GM12878 (cell line): ENCODE results near the gene TSPAN7. TPM values are rescaled to one million over a fixed set of nuclear protein-coding genes. Genes with fewer than 3 reads are reported as not detected.

Source experiments
- ATAC-seq: fragments of 200-7000 bp; cut with Tn5 transposase; 3 replicates; pipeline ENCODE4 v1.9.1; 2020; ENCODE audit warnings: mild to moderate bottlenecking, moderate library complexity
- BruUV-seq: library from RNA; stranded (reverse); fragments of 400-500 nt; replicated peaks from 2 replicates; lab custom pipeline; 2021; lab: Mats Ljungman, UMichigan
- CTCF ChIA-PET: fragments of 300-600 bp; sonication (Branson Sonifier 250); formaldehyde crosslinking; extraction: SDS; loops from one replicate; lab custom pipeline; 2021; ENCODE audit warnings: inconsistent platforms; lab: Yijun Ruan, JAX
- POLR2A ChIA-PET: fragments of 350-600 bp; formaldehyde crosslinking; extraction: SDS; loops from one replicate; lab custom pipeline; 2021; ENCODE audit warnings: inconsistent platforms; lab: Charles Lee
- RAD21 ChIA-PET: fragments of 300-600 bp; sonication (Branson Sonifier 250); formaldehyde crosslinking; loops from one replicate; lab custom pipeline; 2023; ENCODE audit warnings: antibody characterized with exemption; ENCODE audit not compliant: unreplicated experiment; lab: Charles Lee
- SMC1A ChIA-PET: fragments of 300-600 bp; sonication (Branson Sonifier 250); formaldehyde crosslinking; loops from one replicate; lab custom pipeline; 2023; ENCODE audit not compliant: unreplicated experiment, uncharacterized antibody; lab: Charles Lee
- DNase-seq: peaks from one replicate; pipeline ENCODE4 v3.0.0-alpha.2; 2011; ENCODE audit warnings: low read depth, low spot score
- FAIRE-seq: peaks from 3 replicates; lab custom pipeline; 2011; peaks lifted over from hg19 to GRCh38; lab: Jason Lieb, UNC
- H2AFZ ChIP-seq: 2 replicates; pipeline ENCODE4 v1.6.0; 2011; ENCODE audit warnings: low read depth, low read length, control low read depth; ENCODE audit not compliant: control insufficient read depth
- H3K27ac ChIP-seq: 2 replicates; pipeline ENCODE4 v1.5.1; 2011; ENCODE audit warnings: control low read depth; ENCODE audit not compliant: control insufficient read depth, insufficient read depth
- H3K27me3 ChIP-seq, 2 experiments: replicated peaks in 1 of 2; 2 replicates each; pipeline versions ENCODE4 v1.6.0 to v1.6.1; 2011; ENCODE audit warnings: low read length in 1 of 2; ENCODE audit not compliant: control insufficient read depth in 2 of 2, insufficient read depth in 2 of 2
- H3K36me3 ChIP-seq, 2 experiments: 2 replicates each; pipeline ENCODE4 v1.5.1; 2011; ENCODE audit warnings: low read length in 1 of 2; ENCODE audit not compliant: control insufficient read depth in 2 of 2, insufficient read depth in 2 of 2
- H3K4me1 ChIP-seq: 2 replicates; pipeline ENCODE4 v1.6.1; 2011; ENCODE audit warnings: mild to moderate bottlenecking, low read length, moderate library complexity, mixed read lengths; ENCODE audit not compliant: control insufficient read depth, insufficient read depth
- H3K4me2 ChIP-seq: 2 replicates; pipeline ENCODE4 v1.6.0; 2011; ENCODE audit warnings: control low read depth; ENCODE audit not compliant: control insufficient read depth, insufficient read depth
- H3K4me3 ChIP-seq: fragments of 200-600 bp; sonication (generic); 2 replicates; pipeline ENCODE4 v1.5.1; 2016
- H3K79me2 ChIP-seq: 2 replicates; pipeline ENCODE4 v1.6.0; 2011; ENCODE audit warnings: low read length; ENCODE audit not compliant: control insufficient read depth, insufficient read depth
- H3K9ac ChIP-seq: 2 replicates; pipeline ENCODE4 v1.8.0; 2011; ENCODE audit warnings: low read length, control low read depth, mixed read lengths; ENCODE audit not compliant: control insufficient read depth, insufficient read depth
- H3K9me3 ChIP-seq: replicated peaks from 3 replicates; pipeline ENCODE4 v1.5.1; 2011; ENCODE audit warnings: mild to moderate bottlenecking, low read length; ENCODE audit not compliant: control insufficient read depth, insufficient read depth
- H4K20me1 ChIP-seq: 2 replicates; pipeline ENCODE4 v1.6.0; 2011; ENCODE audit not compliant: control insufficient read depth, insufficient read depth
- ATF3 ChIP-seq: IDR thresholded peaks from 2 replicates; pipeline ENCODE4 v1.6.1; 2011; ENCODE audit warnings: low read depth, mild to moderate bottlenecking, low read length, moderate library complexity, borderline replicate concordance; ENCODE audit errors: extremely low read depth
- BRCA1 ChIP-seq: IDR thresholded peaks from 2 replicates; pipeline ENCODE4 v1.6.1; 2011; ENCODE audit warnings: low read depth, low read length, improper control_type of control experiment
- E2F8 ChIP-seq: fragments of 450-650 bp; IDR thresholded peaks from 2 replicates; pipeline ENCODE4 v1.6.1; 2018; ENCODE audit warnings: mild to moderate bottlenecking, low read depth, moderate library complexity; ENCODE audit not compliant: partially characterized antibody
- HDAC2 ChIP-seq: fragments of 200-600 bp; sonication (generic); IDR thresholded peaks from 2 replicates; pipeline ENCODE4 v1.6.1; 2017
- KAT2A ChIP-seq: conservative IDR thresholded peaks from 2 replicates; pipeline ENCODE4 v1.6.1; 2011; ENCODE audit warnings: low read depth, low read length; ENCODE audit not compliant: control insufficient read depth
- KLF5 ChIP-seq: fragments of 450-650 bp; IDR thresholded peaks from 2 replicates; pipeline ENCODE4 v1.6.1; 2014; ENCODE audit warnings: mild to moderate bottlenecking; ENCODE audit not compliant: partially characterized antibody
- NFXL1 ChIP-seq: fragments of 450-650 bp; IDR thresholded peaks from 2 replicates; pipeline ENCODE4 v1.6.1; 2017; ENCODE audit warnings: antibody characterized with exemption, mild to moderate bottlenecking, borderline replicate concordance
- RELA ChIP-seq: fragments of 450-650 bp; IDR thresholded peaks from 2 replicates; pipeline ENCODE4 v1.8.0; 2014; ENCODE audit warnings: borderline replicate concordance; ENCODE audit not compliant: partially characterized antibody
- SMARCA5 ChIP-seq: fragments of 450-650 bp; IDR thresholded peaks from 2 replicates; pipeline ENCODE4 v1.6.1; 2017; ENCODE audit warnings: mild to moderate bottlenecking
- SP1 ChIP-seq: IDR thresholded peaks from one replicate; pipeline ENCODE4 v1.6.1; 2011; ENCODE audit warnings: low read depth, low read length
- STAT3 ChIP-seq: IDR thresholded peaks from 2 replicates; pipeline ENCODE4 v1.6.1; 2011; ENCODE audit warnings: low read depth, low read length, improper control_type of control experiment
- WGBS: methylation state at CpG from one replicate; pipeline ENCODE4 v1.1.6; 2016; ENCODE audit warnings: low lambda C conversion rate; ENCODE audit not compliant: insufficient replicate concordance, insufficient coverage; ENCODE audit errors: missing lambda C conversion rate; 5-methylcytosine and 5-hydroxymethylcytosine counted together
- in situ Hi-C: fragments of 300-500 bp; cut with MboI; formaldehyde crosslinking; loops from 9 replicates; pipeline ENCODE4 v1.14.3; 2018; ENCODE audit warnings: mixed read lengths
- intact Hi-C: fragments of 100-400 bp; cut with micrococcal nuclease; formaldehyde crosslinking; loops from one replicate; pipeline ENCODE4 v1.14.2; 2022; ENCODE audit not compliant: unreplicated experiment
- polyA plus RNA-seq, 11 experiments: library from polyadenylated mRNA; depleted of rRNA in 4 of 11; unstranded in 6 of 11; stranded (reverse) in 5 of 11; fragments of >200 nt; fragmentation: Nextera tagmentation in 4 of 11; fragmentation: Illumina TruSeq in 1 of 11; extraction: Ambion mirVana in 4 of 11; extraction: Trizol in 1 of 11; gene quantifications; 1 replicate in 1 of 11; 2 replicates in 10 of 11; pipeline versions ENCODE4 v1.2.1 to v1.2.3, GENCODE V29; 2011 to 2016; ENCODE audit warnings: inconsistent platforms in 2 of 11, missing spikeins in 2 of 11, low read depth in 1 of 11
- small RNA-seq: library from RNA; depleted of rRNA; stranded (forward); fragments of <200 nt; gene quantifications from one replicate; pipeline ENCODE3, GENCODE V24; 2014
- total RNA-seq, 4 experiments: library from RNA; depleted of rRNA in 3 of 4; stranded (reverse); fragments of >200 nt in 3 of 4; fragmentation: Illumina TruSeq in 1 of 4; extraction: Trizol in 1 of 4; gene quantifications; 2 replicates each; pipeline versions ENCODE4 v1.2.1 to v1.2.3, GENCODE V29; 2013 to 2021

The TSPAN7 gene
- total and polyA plus RNA-seq, 10 of the 15 experiments (the other 5 are each of a cell fraction or from before 2014, with no cell fraction given), result 0.04 to 0.77 (median 0.14) TPM; not detected in 4

- H3K4me2 ChIP-seq, result no peak overlapping the region
- POLR2A ChIA-PET, result no interaction called here
- intact Hi-C loops (no loop called here), in situ Hi-C loops (no loop called here)
- H3K79me2 ChIP-seq, result no peaks in the 10 kb centered on the region
- no peak overlapping the region for H2AFZ ChIP-seq
- no TSS peak for BruUV-seq
- no peak overlapping the region for H3K27ac ChIP-seq
- CTCF ChIA-PET, result no interaction called here
- FAIRE-seq, result no peak
- SMC1A ChIA-PET, result no interaction called here
- H3K4me1 ChIP-seq, result no peaks in the 10 kb centered on the region
- H3K4me3 ChIP-seq, result no peak overlapping the region
- TF ChIP-seq ATF3, result no peak
- TF ChIP-seq SMARCA5, result no peak
- no peak for TF ChIP-seq HDAC2
- no peak for TF ChIP-seq STAT3
- TF ChIP-seq SP1, result no peak
- no peak for TF ChIP-seq RELA
- no peak for TF ChIP-seq BRCA1
- no peak for TF ChIP-seq KLF5
- TF ChIP-seq E2F8, result no peak
- TF ChIP-seq KAT2A, result no peak
- no peak for TF ChIP-seq NFXL1
- RAD21 ChIA-PET, result no interaction called here
- 0% methylated on average over 1 of the region's 1 CpG for WGBS
- no peak for DNase-seq
- peaks cover 0 to 4% of the 10 kb centered on the region in 2 experiments; a peak in 1 of 4 replicates for H3K27me3 ChIP-seq
- no peaks in the 10 kb centered on the region for H3K9me3 ChIP-seq
- H4K20me1 ChIP-seq, result no peaks in the 10 kb centered on the region
- H3K36me3 ChIP-seq, result no peaks in the 10 kb centered on the region
- no peak overlapping the region for H3K9ac ChIP-seq
- no peak for ATAC-seq
Observed at GRCh38 chrX:38732866-38733265, 171.5 kb downstream of the TSPAN7 start.

Small RNA genes lying within 50 kb of the gene (small RNA-seq; reads per million reads assigned to genes)
- gene RNU7-7P, result not detected

Other genes with a start within 250 kb of the TSPAN7 start
- gene RPGR, start 234.0 kb upstream of the TSPAN7 start, total RNA-seq (2014; rRNA removed), result 7.7 TPM in 2 replicates
- 11.1 and 11.9 TPM in 2 replicates for gene RPGR, start 234.0 kb upstream of the TSPAN7 start, total RNA-seq (2014; rRNA removed; fragmentation: Illumina TruSeq; extraction: Trizol)
- 5.5 and 6.6 TPM in 2 replicates for gene RPGR, start 234.0 kb upstream of the TSPAN7 start, total RNA-seq (2021)
- gene RPGR, start 234.0 kb upstream of the TSPAN7 start, polyA plus RNA-seq (2011; rRNA removed), result 6.6 and 9.9 TPM in 2 replicates
- gene RPGR, start 234.0 kb upstream of the TSPAN7 start, polyA plus RNA-seq (2014; fragmentation: Illumina TruSeq; extraction: Trizol), result 13.4 and 18.7 TPM in 2 replicates
- 1 to 10 TPM; 7.6 to 8.1 TPM for gene RPGR, start 234.0 kb upstream of the TSPAN7 start, polyA plus RNA-seq (2014; fragmentation: Nextera tagmentation; extraction: Ambion mirVana)
- gene RPGR, start 234.0 kb upstream of the TSPAN7 start, polyA plus RNA-seq (2014; rRNA removed), result 6.3 and 8.9 TPM in 2 replicates
- gene RPGR, start 234.0 kb upstream of the TSPAN7 start, polyA plus RNA-seq (2016; fragmentation: Nextera tagmentation; extraction: Ambion mirVana), result 1 to 10 TPM; 5.8 to 7.1 TPM
- gene OTC, start 208.9 kb upstream of the TSPAN7 start, total RNA-seq (2014; rRNA removed), result not detected in 2 replicates
- gene OTC, start 208.9 kb upstream of the TSPAN7 start, total RNA-seq (2014; rRNA removed; fragmentation: Illumina TruSeq; extraction: Trizol), result not detected in 2 replicates
- gene OTC, start 208.9 kb upstream of the TSPAN7 start, total RNA-seq (2021), result not detected in 2 replicates
- not detected in 2 replicates for gene OTC, start 208.9 kb upstream of the TSPAN7 start, polyA plus RNA-seq (2011; rRNA removed)
- not detected in 2 replicates for gene OTC, start 208.9 kb upstream of the TSPAN7 start, polyA plus RNA-seq (2014; fragmentation: Illumina TruSeq; extraction: Trizol)
- not detected for gene OTC, start 208.9 kb upstream of the TSPAN7 start, polyA plus RNA-seq (2014; fragmentation: Nextera tagmentation; extraction: Ambion mirVana)
- not detected in 2 replicates for gene OTC, start 208.9 kb upstream of the TSPAN7 start, polyA plus RNA-seq (2014; rRNA removed)
- not detected for gene OTC, start 208.9 kb upstream of the TSPAN7 start, polyA plus RNA-seq (2016; fragmentation: Nextera tagmentation; extraction: Ambion mirVana)
- 55.9 and 62.2 TPM in 2 replicates for gene MID1IP1, start 239.9 kb downstream of the TSPAN7 start, total RNA-seq (2014; rRNA removed)
- 17.7 and 18.7 TPM in 2 replicates for gene MID1IP1, start 239.9 kb downstream of the TSPAN7 start, total RNA-seq (2014; rRNA removed; fragmentation: Illumina TruSeq; extraction: Trizol)
- gene MID1IP1, start 239.9 kb downstream of the TSPAN7 start, total RNA-seq (2021), result 55.8 and 57.6 TPM in 2 replicates
- 28.8 and 41.6 TPM in 2 replicates for gene MID1IP1, start 239.9 kb downstream of the TSPAN7 start, polyA plus RNA-seq (2011; rRNA removed)
- gene MID1IP1, start 239.9 kb downstream of the TSPAN7 start, polyA plus RNA-seq (2014; fragmentation: Illumina TruSeq; extraction: Trizol), result 6.7 and 10.6 TPM in 2 replicates
- 1 to 10 TPM in 1 of 2 experiments, under 1 TPM in 1; 0.21 to 2.3 TPM for gene MID1IP1, start 239.9 kb downstream of the TSPAN7 start, polyA plus RNA-seq (2014; fragmentation: Nextera tagmentation; extraction: Ambion mirVana)
- gene MID1IP1, start 239.9 kb downstream of the TSPAN7 start, polyA plus RNA-seq (2014; rRNA removed), result 59.5 and 63.9 TPM in 2 replicates
- gene MID1IP1, start 239.9 kb downstream of the TSPAN7 start, polyA plus RNA-seq (2016; fragmentation: Nextera tagmentation; extraction: Ambion mirVana), result 1 to 10 TPM; 7.2 to 8.0 TPM